ENCODE results near the gene KEL.

KEL gene

DNA sequence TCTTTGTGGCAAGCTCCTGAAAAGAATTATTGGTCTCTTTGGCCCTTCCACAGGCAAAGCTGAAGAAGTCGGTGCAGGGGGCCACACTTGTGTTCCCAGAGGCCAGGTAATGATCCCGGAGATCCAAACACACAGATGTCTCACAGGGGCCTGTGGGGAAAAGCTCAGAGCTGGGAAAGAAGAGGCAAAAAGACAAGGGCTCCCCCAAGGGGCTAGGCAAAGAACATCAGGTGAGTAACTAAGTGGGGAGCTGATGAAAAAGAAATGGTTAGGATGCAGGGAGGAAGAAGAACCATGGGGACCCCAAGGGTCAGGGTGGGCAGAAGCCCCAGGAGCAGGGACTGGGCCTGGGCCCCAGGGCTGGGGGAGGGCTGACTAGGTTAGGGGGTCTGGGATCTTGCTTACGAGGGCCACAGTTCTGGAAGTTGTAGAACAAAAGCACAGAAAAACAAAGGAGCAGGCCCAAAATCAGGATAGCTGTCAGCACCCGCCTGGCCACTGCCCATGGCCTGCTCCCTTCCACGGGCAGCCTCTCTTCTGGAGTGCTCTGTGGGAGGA, 1.1 kb downstream of the KEL start:
- no peak for DNase-seq (ENCODE audit: low read depth in 2 of 2)

DNA sequence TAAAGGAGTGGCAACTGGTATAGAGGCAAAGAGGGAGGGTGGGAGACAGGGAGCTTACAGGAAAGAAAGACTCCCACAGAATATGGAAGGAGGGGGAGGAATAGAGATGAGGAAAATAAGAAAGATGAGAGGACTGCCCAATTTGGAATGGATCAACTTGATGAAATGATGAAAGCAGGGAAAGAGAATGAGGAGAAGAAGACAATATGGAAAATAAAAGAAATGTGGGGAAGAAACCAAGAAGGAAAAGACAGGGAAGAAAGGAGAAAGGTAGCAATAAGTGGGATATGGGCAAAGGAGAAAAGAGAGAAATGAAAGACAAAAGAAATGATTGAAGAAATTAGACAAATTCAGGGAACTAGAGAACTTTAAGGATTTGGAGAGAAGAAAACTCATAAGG, 3.0 kb downstream of the KEL start:
- DNase-seq (ENCODE audit: low read depth in 2 of 2): no peak

DNA sequence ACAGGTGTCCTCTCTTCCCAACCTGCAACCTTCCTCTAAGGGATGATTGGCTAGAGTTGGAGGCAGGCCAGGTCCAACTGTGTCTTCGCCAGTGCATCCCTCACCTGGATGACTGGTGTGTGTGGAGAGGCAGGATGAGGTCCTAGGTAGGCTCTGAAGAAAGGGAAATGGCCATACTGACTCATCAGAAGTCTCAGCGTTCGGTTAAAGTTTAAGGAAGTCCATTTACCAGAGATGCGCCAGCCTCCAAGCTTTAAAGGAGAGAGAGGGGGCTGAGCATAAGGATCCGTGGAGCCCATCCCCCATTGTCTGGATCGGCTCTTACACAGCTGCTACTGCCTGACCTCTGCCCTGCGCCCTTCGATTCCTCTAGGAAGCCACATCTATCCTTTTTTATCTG, 4.4 kb downstream of the KEL start:
- no peak for DNase-seq (ENCODE audit: low read depth in 2 of 2)

DNA sequence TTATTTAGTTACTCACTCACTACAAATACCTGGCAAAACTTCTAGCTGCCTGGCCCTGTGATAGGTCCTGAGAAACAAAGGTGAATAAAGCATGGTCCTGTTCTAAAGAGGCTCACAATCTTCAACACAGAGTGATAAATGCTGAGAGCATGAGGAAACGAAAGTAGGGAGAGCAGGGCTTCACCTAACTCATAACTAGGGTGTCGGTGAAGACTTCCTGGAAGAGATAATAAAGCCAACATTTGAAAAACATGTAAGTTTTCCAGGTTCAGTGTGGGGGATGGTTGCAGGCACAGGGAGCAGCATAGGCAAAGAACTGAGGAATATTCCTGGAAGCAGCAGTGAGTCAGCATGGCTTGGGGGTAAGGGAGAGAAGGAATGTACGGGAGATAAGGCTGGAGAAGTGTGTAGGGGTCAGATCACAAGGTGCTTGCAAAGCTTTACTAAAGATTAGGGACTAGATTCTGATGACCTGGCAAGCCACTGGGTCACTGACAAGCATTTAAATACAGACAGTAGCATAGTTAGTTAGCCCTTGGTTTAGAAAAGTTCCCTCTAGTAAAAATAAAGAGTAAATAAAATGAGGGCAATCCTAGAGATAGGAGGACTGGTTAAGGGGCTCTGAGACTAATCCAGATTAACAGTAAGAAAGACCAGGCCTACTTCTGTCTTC, 5.1 kb downstream of the KEL start:
- DNase-seq (ENCODE audit: low read depth in 2 of 2): no peak

DNA sequence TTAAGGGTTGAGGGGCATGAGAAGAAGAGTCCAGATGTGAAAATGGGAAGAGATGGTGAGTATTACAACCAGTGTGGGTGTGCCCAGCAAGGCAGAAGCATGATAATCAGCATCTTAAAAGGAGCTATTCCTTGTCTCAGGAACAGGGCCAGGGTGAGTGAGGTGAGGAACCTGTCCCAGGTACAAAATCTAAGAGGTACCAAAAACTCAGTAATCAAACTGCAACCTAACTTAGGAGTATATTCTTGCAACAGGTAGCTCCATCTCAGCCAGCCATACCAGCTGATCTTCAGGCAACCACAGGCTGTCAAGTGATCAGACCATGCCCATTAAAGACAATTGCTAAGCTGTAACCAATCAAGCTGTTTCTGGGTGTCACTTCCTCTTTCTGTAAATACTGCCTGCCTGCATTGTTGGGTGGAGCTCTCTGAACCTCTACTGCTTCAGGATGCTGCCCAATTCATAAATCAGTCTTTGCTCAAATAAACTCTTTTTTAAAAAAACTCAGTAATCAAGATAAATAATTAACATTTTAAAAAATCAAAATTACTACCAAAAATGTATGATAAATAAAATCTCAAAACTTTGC, 7.4 kb downstream of the KEL start:
- no peak for DNase-seq (ENCODE audit: low read depth in 2 of 2)

DNA sequence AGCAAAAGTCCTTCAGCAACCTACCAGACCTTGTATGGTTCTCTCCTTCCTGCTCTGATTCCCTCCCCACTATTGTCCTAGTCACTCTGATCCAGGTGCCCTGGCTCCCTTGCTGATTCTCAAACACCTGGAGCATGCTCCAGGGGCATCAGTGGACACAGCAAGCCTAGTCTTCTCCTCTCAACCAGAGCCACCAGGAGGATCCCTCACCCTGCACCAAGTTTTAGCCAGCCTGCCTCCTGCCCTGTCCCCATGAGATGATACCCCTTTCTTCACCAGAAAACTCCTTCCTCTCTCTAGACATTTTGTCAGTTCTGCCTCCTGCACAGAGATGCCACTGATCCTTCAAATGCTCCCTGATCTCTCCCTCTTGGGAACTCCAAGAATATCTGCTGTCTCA, 11.9 kb downstream of the KEL start:
- no peak for DNase-seq (ENCODE audit: low read depth in 2 of 2)

DNA sequence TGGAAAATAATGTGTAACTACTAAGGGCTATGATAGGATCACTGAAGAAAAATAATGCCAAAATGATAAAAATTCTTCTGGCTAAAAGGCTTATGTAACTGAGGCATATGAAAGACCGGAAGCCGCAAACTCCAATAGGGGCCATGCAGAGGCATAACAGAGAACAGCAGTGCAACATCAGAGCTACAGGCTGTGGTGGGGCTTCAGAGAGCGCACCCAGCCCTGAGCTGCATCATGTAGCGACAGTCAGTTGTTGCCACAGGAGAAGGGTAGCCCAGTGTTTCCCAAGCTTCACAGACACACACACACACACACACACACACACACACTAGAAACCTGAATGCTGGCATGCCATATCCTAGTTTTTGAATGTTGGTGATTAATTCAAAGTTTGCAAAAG, 13.6 kb downstream of the KEL start:
- no peak for DNase-seq (ENCODE audit: low read depth in 2 of 2)

DNA sequence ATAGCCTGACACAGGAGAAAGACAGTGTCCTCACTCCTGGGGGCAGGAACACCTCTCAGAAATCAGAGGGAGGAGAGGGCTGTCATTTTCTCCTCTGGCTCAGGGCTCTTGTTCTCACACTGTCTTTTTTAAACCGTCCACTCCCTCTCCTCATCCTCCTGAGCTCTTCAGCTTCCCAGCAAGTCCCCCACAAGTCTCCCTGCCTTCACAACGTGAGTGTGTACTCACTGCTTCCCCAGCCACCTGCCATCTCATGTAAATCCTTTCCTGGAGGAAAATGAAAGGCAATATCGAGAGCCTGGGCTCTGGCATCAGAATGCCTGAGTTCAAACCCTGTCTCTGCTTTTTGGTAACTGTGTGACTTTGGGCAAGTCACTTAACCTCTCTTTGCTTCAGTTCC, 17.2 kb downstream of the KEL start:
- no peak for DNase-seq (ENCODE audit: low read depth in 2 of 2)

DNA sequence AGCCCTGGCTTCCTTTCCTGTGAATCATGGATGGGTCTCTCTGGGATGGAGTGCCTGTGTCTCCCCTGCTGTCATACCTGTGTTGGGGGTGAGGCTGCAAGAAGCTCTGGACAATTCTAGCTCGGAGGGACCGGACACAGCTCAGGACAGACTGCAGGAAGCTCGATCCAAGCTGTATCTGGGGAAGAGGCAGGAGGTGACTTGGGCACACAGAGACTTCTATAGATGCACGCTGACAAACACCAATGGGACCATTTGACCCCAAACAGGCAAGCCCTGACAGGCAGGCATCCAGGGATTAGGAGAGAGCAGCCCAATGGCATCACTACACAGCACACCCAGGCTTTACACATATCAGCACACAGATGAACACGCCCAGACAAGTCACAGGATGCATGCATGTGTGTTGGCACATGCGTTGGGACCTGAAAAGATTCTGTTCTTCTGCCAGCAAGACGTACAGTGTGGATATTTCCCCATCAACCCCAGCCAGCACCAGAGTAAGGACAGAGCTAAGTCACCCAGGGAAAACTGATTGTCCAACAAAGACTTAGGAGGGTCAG, 18.4 kb downstream of the KEL start:
- DNase-seq (ENCODE audit: low read depth in 2 of 2): no peak

DNA sequence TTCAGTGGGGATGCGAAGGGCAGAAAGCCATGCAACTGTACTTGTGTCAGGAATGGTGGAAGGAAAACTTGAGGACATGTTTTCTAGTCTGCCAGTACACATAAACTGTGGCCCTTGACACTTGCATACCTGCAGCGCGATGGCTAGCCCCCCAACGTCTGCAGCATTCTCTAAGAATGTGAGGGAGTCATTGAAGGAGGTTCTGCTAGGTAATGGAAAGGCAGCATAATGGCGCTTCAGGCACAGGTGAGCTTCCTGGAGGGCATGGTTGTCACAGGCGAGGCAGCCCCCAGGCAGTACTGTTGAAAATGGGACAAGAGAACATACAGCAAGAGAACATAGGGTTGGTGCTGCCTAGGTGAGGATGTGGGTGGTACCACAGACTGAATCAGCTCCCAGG, 19.4 kb downstream of the KEL start:
- DNase-seq (ENCODE audit: low read depth in 2 of 2): no peak

DNA sequence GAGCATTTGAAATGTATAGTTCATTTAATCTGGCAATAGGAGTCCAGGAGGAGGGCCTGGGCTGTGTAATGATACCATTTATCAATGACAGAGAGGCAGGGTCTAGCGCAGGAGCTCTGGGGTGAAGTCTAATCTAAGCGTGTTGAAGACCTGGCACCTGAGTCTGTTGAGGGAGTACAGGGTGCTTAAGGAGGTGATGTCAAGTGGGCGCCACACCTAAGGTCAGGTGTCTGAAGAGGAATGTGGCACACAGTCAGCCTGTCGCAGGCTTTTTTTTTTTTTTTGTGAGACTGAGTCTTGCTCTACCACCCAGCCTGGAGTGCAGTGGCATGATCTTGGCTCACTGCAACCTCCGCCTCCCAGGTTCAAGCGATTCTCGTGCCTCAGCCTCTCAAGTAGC, 20.6 kb downstream of the KEL start:
- no peak for DNase-seq (ENCODE audit: low read depth in 2 of 2)

DNA sequence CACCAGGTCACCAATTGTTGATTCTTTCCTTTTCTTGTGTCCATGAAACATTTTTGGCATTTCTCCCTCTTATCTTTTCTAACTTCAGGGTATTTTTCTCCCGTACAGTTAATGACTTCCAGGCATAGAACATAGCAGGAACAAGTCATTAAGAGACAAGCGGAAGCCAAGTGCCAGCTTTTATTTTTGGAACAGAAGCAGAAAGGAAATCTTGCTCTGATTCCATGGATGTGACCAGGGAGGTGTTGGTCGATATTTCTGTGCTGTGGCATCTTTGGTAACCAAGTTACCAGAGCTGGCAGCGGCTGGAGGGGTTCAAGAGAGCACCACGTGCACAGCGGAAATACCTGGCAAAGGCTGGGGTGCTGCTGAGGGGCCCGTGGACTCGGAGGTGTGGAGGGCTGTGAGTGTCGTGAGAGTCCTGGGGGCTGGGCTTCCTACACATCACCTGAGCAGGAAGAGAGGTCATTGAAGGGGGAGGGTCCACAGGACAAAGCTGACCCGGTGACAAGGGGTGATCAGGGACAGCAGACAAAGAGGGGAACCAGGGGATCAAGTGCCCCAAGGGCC, 21.1 kb downstream of the KEL start:
- no peak for DNase-seq (ENCODE audit: low read depth in 2 of 2)

DNA sequence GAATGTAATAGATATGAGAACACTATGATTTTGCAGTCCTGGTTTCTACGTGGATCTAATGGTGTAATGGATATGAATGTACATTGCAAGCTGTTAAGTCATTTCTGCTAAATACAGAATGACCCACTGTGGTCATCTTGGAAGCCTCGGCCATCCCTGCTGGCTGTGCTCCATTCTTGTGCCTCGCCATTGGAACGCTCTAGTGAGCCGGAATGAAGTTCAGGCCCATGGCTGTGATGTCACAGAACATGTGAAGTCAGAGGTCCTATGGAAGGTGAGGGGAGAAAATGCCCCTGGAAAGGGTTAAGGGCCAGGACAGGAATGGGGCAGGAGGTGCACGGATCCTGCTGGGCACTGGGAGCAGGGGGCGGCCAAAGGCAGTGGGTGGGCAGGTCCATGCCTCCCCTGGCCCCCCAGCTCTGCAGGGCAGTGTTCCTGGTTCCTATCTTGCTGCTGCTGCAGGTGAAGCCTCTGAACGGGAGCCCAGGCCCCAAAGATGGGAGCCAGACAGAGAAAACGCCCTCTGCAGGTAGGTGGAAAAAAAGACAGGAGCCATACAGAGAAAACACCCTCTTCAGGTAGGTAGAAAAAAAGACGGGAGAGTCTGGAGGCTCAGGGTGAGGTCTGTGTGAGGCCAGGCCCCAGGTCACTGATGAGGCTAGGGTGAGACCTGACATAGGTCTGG, 22.8 kb downstream of the KEL start, which contains the start of gene LLCFC1:
Gene LLCFC1 (plus strand): TSS at position 259 of the 685 bp plus-strand sequence. CDS start 138 bp downstream, at position 397.
- no peak for DNase-seq (ENCODE audit: low read depth in 2 of 2)

DNA sequence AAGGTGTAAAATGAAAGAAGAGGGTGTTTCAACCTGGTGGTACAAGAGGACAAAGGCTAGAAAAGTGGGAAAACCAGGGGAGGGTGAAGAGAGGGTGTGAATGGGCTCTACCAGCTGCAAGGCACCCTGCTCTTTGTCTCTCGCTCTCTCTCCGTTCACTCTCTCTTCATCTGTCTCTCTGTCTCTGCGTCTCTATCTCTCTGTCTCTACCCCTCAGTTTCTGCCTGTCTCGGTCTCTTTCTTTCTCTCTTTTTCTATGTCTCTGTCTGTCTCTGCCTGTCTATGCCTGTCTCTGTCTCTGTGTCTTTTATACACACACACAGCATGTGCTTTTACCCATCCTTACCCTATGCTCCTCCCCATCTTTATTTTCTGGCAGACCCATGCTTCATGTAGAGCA, 23.6 kb downstream of the KEL start:
- no peak for DNase-seq (ENCODE audit: low read depth in 2 of 2)

DNA sequence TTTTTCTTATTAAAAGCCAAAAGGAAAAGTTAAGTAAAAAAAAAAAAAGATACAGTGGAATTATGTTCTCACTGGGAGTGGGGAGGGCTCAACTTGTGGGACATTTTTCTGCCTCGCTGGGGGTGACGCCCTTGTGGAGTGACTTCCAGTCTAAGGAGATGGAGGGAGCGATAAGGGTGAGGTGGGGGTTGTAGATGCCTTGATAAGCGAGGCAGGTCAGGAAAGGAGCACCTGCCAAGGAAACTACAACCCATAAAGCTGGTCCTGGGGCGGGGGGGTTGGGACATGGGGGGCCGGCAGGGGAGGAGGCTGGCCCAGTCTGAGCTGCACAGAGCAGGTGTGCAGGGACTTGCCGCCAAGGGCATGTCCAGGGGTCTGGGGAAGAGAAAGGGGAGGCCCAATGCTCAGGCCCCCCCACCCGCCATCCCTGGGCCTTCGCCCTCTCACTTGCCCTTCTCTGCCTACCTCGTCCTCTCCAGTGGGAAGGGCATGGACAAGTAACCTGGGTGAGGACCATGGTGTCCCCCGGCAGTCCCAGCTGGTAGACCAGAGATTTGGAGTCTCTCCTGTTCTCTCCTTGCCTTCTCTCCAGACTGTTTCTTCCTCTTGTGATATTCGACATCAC, 26.1 kb downstream of the KEL start:
- DNase-seq (ENCODE audit: low read depth in 2 of 2): no peak

DNA sequence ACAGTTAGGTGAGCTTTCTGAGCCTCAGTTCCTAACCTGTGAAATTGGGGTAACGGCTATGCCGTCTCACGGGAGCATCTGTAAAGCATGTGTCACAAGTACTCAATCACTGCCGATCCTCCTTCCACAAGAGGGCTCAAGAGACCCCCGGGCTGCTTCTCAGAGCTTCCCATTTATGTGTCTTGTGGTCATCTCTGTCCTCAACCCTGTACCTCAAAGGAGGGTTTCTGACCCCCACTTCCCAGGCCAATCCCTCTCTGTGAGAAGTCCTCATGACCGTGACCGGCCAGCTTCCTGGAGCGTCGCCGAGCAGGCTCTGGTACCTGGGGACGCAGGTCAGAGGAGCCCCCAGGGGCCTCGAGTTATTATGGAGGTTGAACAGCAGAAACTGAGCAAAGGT, 28.1 kb downstream of the KEL start:
- no peak for DNase-seq (ENCODE audit: low read depth in 2 of 2)

DNA sequence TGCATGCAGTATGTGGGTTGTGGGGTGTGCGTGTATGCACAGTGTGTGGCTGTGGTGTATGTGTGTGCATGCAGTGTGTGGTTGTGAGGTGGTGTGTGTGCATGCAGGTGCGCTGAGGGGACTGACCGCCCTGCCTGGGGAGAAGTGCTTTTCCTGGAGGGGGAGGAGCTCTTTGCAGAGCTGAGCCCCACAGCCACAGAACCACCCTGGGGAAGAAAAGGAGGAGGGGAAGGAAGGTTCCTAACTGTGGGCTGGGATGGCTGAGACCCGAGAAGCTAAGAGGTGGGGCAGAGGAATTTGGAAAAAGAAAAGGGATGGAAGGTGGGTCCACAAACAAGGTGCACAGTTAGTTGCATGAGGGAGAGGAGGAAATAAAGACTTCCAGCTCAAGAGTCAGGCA, 28.5 kb downstream of the KEL start, which contains the start of gene TRPV5:
Gene TRPV5 (minus strand): TSS at position 123 of the 400 bp plus-strand sequence. CDS start 287 bp downstream, outside the sequence.
- DNase-seq (ENCODE audit: low read depth in 2 of 2): no peak

DNA sequence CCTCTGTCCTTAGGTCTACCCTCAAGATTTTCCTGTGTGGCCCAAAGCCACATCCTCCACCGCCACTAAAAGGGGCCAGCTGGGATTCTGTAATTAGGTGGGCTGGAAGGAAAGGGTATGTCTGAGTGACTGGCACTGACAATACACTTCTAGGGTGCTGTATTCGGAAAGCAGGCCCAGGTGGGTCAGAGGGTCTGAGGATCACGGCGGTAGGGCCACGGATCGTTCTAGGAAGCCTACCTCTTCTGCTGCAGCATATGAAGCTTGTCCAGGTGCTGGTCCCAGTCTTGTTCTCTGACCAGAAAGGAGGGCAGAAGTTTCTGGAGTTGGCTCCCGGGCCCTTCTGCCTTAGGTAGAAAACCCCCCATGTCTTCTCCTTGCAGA, 29.1 kb downstream of the KEL start:
- no peak for DNase-seq (ENCODE audit: low read depth in 2 of 2)

DNA sequence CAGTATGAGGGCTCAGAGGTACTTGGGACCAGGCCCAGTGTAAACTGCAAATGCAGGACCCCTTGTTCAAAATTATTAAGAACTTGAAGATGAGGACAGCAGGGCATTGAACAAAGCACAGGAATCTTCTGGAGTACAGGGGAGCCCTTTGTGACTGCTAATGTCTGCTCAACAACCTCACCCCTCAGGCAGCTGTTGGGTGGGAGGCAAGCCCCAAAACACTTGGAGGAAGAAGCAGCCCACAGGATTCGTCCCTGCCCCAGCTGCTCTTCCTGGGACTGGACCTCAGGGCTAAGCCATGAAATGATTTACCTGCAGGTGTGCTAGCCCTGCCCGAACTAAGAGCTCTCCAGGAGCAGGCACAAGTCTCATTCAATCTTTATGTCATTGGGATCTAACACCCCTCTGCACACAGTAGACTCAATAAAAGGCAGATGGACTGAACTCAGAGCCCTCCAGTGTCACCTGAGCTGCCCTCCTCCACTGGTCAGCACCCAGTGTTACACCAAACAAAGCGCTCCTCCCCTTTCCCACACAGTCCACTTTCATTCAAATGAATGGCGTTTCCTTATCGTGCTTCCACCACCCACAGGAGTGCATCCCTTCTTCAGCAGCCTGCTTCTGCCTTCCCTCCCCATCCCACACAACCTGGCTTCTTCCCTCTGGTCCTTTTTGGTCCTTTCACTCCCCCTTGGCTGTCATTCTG, 29.6 kb downstream of the KEL start:
- DNase-seq (ENCODE audit: low read depth in 2 of 2): no peak

DNA sequence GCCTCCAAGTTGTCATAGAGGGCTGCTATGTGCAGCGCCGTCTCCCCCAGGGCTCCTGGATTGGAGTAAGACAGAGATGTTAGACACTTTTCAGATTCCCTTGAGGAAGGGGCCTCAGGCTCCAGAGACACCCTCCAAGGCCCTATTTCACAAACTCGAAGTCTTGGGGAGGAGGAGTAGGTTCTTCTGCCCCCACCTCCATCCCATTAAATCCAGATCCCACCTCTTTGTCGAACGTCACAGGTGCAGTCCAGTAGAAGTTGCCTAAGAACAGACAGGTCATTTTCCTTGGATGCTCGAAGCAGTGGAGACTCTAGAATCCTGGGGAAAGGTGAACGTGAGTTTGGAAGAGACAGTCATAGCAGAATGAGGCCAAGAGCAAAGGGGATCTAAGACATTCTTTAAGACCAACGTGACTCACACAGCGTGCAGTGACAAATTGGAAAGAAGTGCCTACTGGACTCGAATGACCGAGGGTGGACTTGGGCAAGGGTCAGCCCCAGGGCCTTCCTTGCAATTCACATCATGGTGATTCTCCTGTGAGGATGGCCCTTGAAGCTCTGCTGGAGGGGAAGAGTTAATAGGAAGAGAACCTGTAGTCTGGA, 31.9 kb downstream of the KEL start:
- DNase-seq (ENCODE audit: low read depth in 2 of 2): no peak

DNA sequence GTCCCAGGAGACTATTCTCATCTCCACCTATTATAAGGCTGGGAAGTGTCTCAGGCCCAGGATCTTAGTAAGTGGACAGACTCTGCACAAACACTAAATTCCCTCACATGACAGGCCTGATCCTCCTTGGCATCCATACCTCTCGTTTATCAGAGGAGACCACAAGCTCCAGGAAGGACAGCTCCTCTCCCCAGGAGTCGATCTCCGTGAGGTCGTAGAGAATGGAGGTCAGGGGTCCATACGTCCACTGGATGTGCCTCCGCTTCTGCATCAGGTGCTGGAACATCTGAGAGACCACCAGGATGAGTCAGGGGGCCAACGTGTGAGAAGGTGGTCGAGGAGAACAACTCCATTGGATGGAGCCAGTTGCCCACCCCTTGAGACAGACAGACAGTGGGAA, 34.2 kb downstream of the KEL start:
- DNase-seq (ENCODE audit: low read depth in 2 of 2): no peak

Measured in stimulated activated CD4-positive, alpha-beta T cell treated with anti-CD3 and anti-CD28 coated beads, Interleukin-15, amount 100 ng/mL, for 48 hours (primary cell).